HepG2 (cell line): ENCODE data around the gene KLF11. TPM values are rescaled to one million over a fixed set of nuclear protein-coding genes. Genes with fewer than 3 reads are reported as not detected.

Experiments used
- ATF2 ChIP-seq: sonication (generic); formaldehyde crosslinking; IDR thresholded peaks from 2 replicates; pipeline ENCODE4 v1.4.0; 2020; ENCODE audit warnings: missing genetic modification reagents
- CENPX ChIP-seq: sonication (generic); formaldehyde crosslinking; IDR thresholded peaks from 2 replicates; pipeline ENCODE4 v1.9.0; 2021; ENCODE audit warnings: mild to moderate bottlenecking, missing genetic modification reagents, moderate library complexity
- CSRNP1 ChIP-seq: sonication (generic); formaldehyde crosslinking; IDR thresholded peaks from 2 replicates; pipeline ENCODE4 v1.8.1; 2023; ENCODE audit warnings: mild to moderate bottlenecking, missing genetic modification reagents
- DZIP1 ChIP-seq: sonication (generic); formaldehyde crosslinking; IDR thresholded peaks from 2 replicates; pipeline ENCODE4 v1.5.0; 2020; ENCODE audit warnings: mild to moderate bottlenecking, missing genetic modification reagents
- HMG20B ChIP-seq: conservative IDR thresholded peaks from 2 replicates; pipeline ENCODE4 v1.6.1; 2016; ENCODE audit warnings: missing genetic modification reagents, missing compliant biosample characterization
- KAT2B ChIP-seq: fragments of 150-350 bp; IDR thresholded peaks from 2 replicates; pipeline ENCODE4 v1.6.1; 2014; ENCODE audit warnings: low read depth, low read length, borderline replicate concordance
- KLF12 ChIP-seq: sonication (generic); formaldehyde crosslinking; IDR thresholded peaks from 2 replicates; pipeline ENCODE4 v1.4.0; 2020; ENCODE audit warnings: missing genetic modification reagents, borderline replicate concordance
- MNT ChIP-seq: fragments of 450-650 bp; IDR thresholded peaks from 2 replicates; pipeline ENCODE4 v1.6.1; 2016
- PATZ1 ChIP-seq: sonication (generic); formaldehyde crosslinking; IDR thresholded peaks from 2 replicates; pipeline ENCODE4 v1.4.0; 2020; ENCODE audit warnings: missing genetic modification reagents
- SP4 ChIP-seq: sonication (generic); formaldehyde crosslinking; IDR thresholded peaks from 2 replicates; pipeline ENCODE4 v1.8.1; 2023; ENCODE audit warnings: mild to moderate bottlenecking, missing genetic modification reagents
- ZBTB25 ChIP-seq: IDR thresholded peaks from 2 replicates; pipeline ENCODE4 v1.6.1; 2018; ENCODE audit warnings: missing genetic modification reagents
- ZFY ChIP-seq: sonication (generic); formaldehyde crosslinking; IDR thresholded peaks from 2 replicates; pipeline ENCODE4 v1.4.0; 2020; ENCODE audit warnings: missing genetic modification reagents
- ZNF232 ChIP-seq: sonication (generic); formaldehyde crosslinking; IDR thresholded peaks from 2 replicates; pipeline ENCODE4 v1.4.0; 2020; ENCODE audit warnings: missing genetic modification reagents, borderline replicate concordance
- ZNF432 ChIP-seq: sonication (generic); formaldehyde crosslinking; IDR thresholded peaks from 2 replicates; pipeline ENCODE4 v1.5.0; 2020; ENCODE audit warnings: missing genetic modification reagents, mild to moderate bottlenecking, borderline replicate concordance
- ZNF44 ChIP-seq: sonication (generic); formaldehyde crosslinking; IDR thresholded peaks from 2 replicates; pipeline ENCODE4 v1.5.1; 2020; ENCODE audit warnings: mild to moderate bottlenecking, missing genetic modification reagents
- ZNF639 ChIP-seq: conservative IDR thresholded peaks from 2 replicates; pipeline ENCODE4 v1.6.1; 2018; ENCODE audit warnings: missing genetic modification reagents
- polyA plus RNA-seq, 8 experiments: library from polyadenylated mRNA; depleted of rRNA in 3 of 8; stranded (reverse) in 7 of 8; unstranded in 1 of 8; fragments of >200 nt; fragmentation: Illumina TruSeq in 4 of 8; extraction: Trizol in 4 of 8; gene quantifications; 2 replicates each; pipeline versions ENCODE4 v1.2.1 to v1.2.3, GENCODE V29; 2011 to 2016; ENCODE audit warnings: low read depth in 4 of 8, missing spikeins in 1 of 8, mixed read lengths in 1 of 8; ENCODE audit not compliant: insufficient read depth in 1 of 8
- total RNA-seq, 5 experiments: library from RNA; depleted of rRNA; stranded (reverse); fragments of >200 nt; fragmentation: Illumina TruSeq; extraction: Trizol; gene quantifications; 2 replicates each; pipeline ENCODE4 v1.2.3, GENCODE V29; 2016; ENCODE audit warnings: low read depth in 1 of 5

Gene KLF11
- total and polyA plus RNA-seq, 2 of the 13 experiments (the other 11 are each of a cell fraction or from before 2014, with no cell fraction given): 2.5 to 11.8 TPM

GRCh38 chr2:10042301-10043161, 819 bp upstream of the KLF11 start (continued):
- TF ChIP-seq ATF2 (CRISPR knock-in tag) (no peak), KAT2B (no peak), DZIP1 (no peak; the same call in 1 of the 2 replicates), HMG20B (CRISPR knock-in tag) (no peak), CENPX (CRISPR knock-in tag) (no peak), ZNF432 (no peak), PATZ1 (CRISPR knock-in tag) (peak; percentile 13; the same call in 1 of the 2 replicates), KLF12 (CRISPR knock-in tag) (peak; percentile 35; the same call in 1 of the 2 replicates), SP4 (no peak), CSRNP1 (CRISPR knock-in tag) (no peak), ZNF232 (CRISPR knock-in tag) (no peak; the same call in 1 of the 2 replicates), ZFY (CRISPR knock-in tag) (no peak), ZBTB25 (CRISPR knock-in tag) (no peak), MNT (no peak), ZNF639 (CRISPR knock-in tag) (no peak; the same call in none of the 2 replicates), ZNF44 (CRISPR knock-in tag) (0 out of 2 replicates have a peak, but pooled peaks have one; percentile 62)
